T-helper 2 cell treated with Interferon-gamma antibody and Interleukin-4, amounts not matched to agents 5 μg/mL and 100 μg/mL, for 36 hours (primary cell): ENCODE data around the gene HYAL3.
"Not testable (repeated sequence)": the region's sequence is repeated elsewhere in the genome, so short reads cannot be mapped to it uniquely, and the experiment has no call there.

Experiments used
- DNase-seq: peaks from one replicate; pipeline ENCODE4 v3.0.0; 2021; ENCODE audit warnings: low spot score
- H3K27ac Mint-ChIP-seq: one replicate; pipeline ENCODE4 v1.8.0; 2021; ENCODE audit warnings: mild to moderate bottlenecking, mixed read lengths
- H3K27me3 Mint-ChIP-seq: one replicate; pipeline ENCODE4 v1.8.0; 2021; ENCODE audit warnings: low read depth, mixed read lengths
- H3K36me3 Mint-ChIP-seq: one replicate; pipeline ENCODE4 v1.8.0; 2021; ENCODE audit warnings: low read depth, mixed read lengths
- H3K4me1 Mint-ChIP-seq: one replicate; pipeline ENCODE4 v1.8.0; 2021; ENCODE audit warnings: low read depth, mixed read lengths
- H3K4me3 Mint-ChIP-seq: one replicate; pipeline ENCODE4 v1.8.0; 2022; ENCODE audit warnings: mild to moderate bottlenecking, moderate library complexity, mixed read lengths
- H3K9me3 Mint-ChIP-seq: one replicate; pipeline ENCODE4 v1.8.0; 2021; ENCODE audit warnings: mixed read lengths

Gene HYAL3

GRCh38 chr3:50245831-50246516 is 53.2 kb downstream of the HYAL3 start:
- Mint-ChIP-seq H3K27me3 (no peaks in the 10 kb centered on the region), H3K9me3 (no peaks in the 10 kb centered on the region), H3K4me3 (peak overlapping the region; percentile 82), H3K27ac (peak overlapping the region; percentile 93), H3K36me3 (peaks cover 26% of the 10 kb centered on the region), H3K4me1 (peaks cover 60% of the 10 kb centered on the region)
- peak; percentile 90 for DNase-seq

- peak overlapping the region; percentile 75 for H3K27ac Mint-ChIP-seq
- peaks cover 25% of the 10 kb centered on the region for H3K36me3 Mint-ChIP-seq
- peaks cover 59% of the 10 kb centered on the region for H3K4me1 Mint-ChIP-seq
- peak overlapping the region; percentile 82 for H3K4me3 Mint-ChIP-seq
- H3K9me3 Mint-ChIP-seq: no peaks in the 10 kb centered on the region
- DNase-seq: no peak
- H3K27me3 Mint-ChIP-seq: no peaks in the 10 kb centered on the region
Observed at GRCh38 chr3:50245251-50245745, 53.9 kb downstream of the HYAL3 start.

- peak overlapping the region; percentile 82 for H3K4me3 Mint-ChIP-seq
- H3K36me3 Mint-ChIP-seq: peaks cover 25% of the 10 kb centered on the region
- DNase-seq, H3K9me3 Mint-ChIP-seq, H3K27me3 Mint-ChIP-seq: not testable (repeated sequence)
- H3K4me1 Mint-ChIP-seq: peaks cover 60% of the 10 kb centered on the region
- H3K27ac Mint-ChIP-seq: peak overlapping the region; percentile 75
Observed at GRCh38 chr3:50244813-50245212, 54.4 kb downstream of the HYAL3 start.

GRCh38 chr3:50243543-50243895 is 55.7 kb downstream of the HYAL3 start:
- Mint-ChIP-seq H3K4me3 (no peak overlapping the region), H3K9me3 (no peaks in the 10 kb centered on the region), H3K27me3 (no peaks in the 10 kb centered on the region), H3K4me1 (peaks cover 69% of the 10 kb centered on the region), H3K36me3 (peaks cover 37% of the 10 kb centered on the region), H3K27ac (peak overlapping the region; percentile 80)
- DNase-seq: no peak

GRCh38 chr3:50242851-50243542 is 56.2 kb downstream of the HYAL3 start:
- Mint-ChIP-seq H3K4me3 (peak overlapping the region; percentile 82), H3K27me3 (no peaks in the 10 kb centered on the region), H3K27ac (peak overlapping the region; percentile 88), H3K4me1 (peaks cover 70% of the 10 kb centered on the region), H3K9me3 (no peaks in the 10 kb centered on the region), H3K36me3 (peaks cover 39% of the 10 kb centered on the region)
- peak; percentile 40 for DNase-seq
